OCI-LY3 (cell line): Measurements from ENCODE around the gene LEPROT.

ENCODE experiments used
- H2AFZ ChIP-seq: fragments of 200-600, 300-600 bp; shearing (Covaris generic); 2 replicates; pipeline ENCODE4 v1.6.0; 2014; ENCODE audit warnings: antibody characterized with exemption, low read depth, low read length
- H3K27ac ChIP-seq: fragments of 200-600, 300-600 bp; sonication (generic); 2 replicates; pipeline ENCODE4 v1.5.1; 2014; ENCODE audit warnings: mild to moderate bottlenecking, low read length, moderate library complexity, mixed read lengths
- H3K27me3 ChIP-seq: fragments of 200-600, 300-600 bp; sonication (generic); 2 replicates; pipeline ENCODE4 v1.6.1; 2014; ENCODE audit warnings: low read depth, low read length, mixed read lengths
- H3K36me3 ChIP-seq: fragments of 200-600, 300-600 bp; sonication (generic); replicated peaks from 2 replicates; pipeline ENCODE3; 2014; ENCODE audit warnings: low read depth, low read length, mixed read lengths
- H3K4me1 ChIP-seq: fragments of 300-600, 200-600 bp; sonication (generic); 2 replicates; pipeline ENCODE4 v1.6.1; 2014; ENCODE audit warnings: low read length, mixed read lengths
- H3K4me2 ChIP-seq: fragments of 200-600, 300-600 bp; sonication (generic); 2 replicates; pipeline ENCODE4 v1.6.1; 2014; ENCODE audit warnings: low read length, mixed read lengths
- H3K4me3 ChIP-seq: fragments of 300-600, 200-600 bp; sonication (generic); 2 replicates; pipeline ENCODE4 v1.5.1; 2014; ENCODE audit warnings: antibody characterized with exemption, mild to moderate bottlenecking, low read length, moderate library complexity
- H3K79me2 ChIP-seq: fragments of 300-600, 200-600 bp; shearing (Covaris generic); 2 replicates; pipeline ENCODE4 v1.6.1; 2014; ENCODE audit warnings: mild to moderate bottlenecking, low read length, mixed read lengths
- H3K9ac ChIP-seq: fragments of 300-600, 200-600 bp; shearing (Covaris generic); 2 replicates; pipeline ENCODE4 v1.6.0; 2014; ENCODE audit warnings: mild to moderate bottlenecking, low read length, moderate library complexity
- H3K9me3 ChIP-seq: fragments of 200-600, 300-600 bp; shearing (Covaris generic); 2 replicates; pipeline ENCODE4 v1.6.1; 2014; ENCODE audit warnings: low read length, mixed read lengths; ENCODE audit not compliant: insufficient read depth
- H4K20me1 ChIP-seq: fragments of 200-600, 300-600 bp; sonication (generic); 2 replicates; pipeline ENCODE4 v1.6.1; 2016; ENCODE audit warnings: low read length, mixed read lengths; ENCODE audit not compliant: insufficient read depth
- EZH2phosphoT487 ChIP-seq: fragments of 200-600 bp; shearing (Covaris generic); IDR thresholded peaks from 2 replicates; pipeline ENCODE4 v1.6.1; 2018; ENCODE audit warnings: antibody characterized with exemption, mixed run types, low read depth
- TF ChIP-seq, protein P1 (sequence below): fragments of 200-600, 300-600 bp; sonication (generic); IDR thresholded peaks from 2 replicates; pipeline ENCODE4 v1.5.1; 2014; ENCODE audit warnings: antibody characterized with exemption, low read length, low read depth

The LEPROT gene

DNA sequence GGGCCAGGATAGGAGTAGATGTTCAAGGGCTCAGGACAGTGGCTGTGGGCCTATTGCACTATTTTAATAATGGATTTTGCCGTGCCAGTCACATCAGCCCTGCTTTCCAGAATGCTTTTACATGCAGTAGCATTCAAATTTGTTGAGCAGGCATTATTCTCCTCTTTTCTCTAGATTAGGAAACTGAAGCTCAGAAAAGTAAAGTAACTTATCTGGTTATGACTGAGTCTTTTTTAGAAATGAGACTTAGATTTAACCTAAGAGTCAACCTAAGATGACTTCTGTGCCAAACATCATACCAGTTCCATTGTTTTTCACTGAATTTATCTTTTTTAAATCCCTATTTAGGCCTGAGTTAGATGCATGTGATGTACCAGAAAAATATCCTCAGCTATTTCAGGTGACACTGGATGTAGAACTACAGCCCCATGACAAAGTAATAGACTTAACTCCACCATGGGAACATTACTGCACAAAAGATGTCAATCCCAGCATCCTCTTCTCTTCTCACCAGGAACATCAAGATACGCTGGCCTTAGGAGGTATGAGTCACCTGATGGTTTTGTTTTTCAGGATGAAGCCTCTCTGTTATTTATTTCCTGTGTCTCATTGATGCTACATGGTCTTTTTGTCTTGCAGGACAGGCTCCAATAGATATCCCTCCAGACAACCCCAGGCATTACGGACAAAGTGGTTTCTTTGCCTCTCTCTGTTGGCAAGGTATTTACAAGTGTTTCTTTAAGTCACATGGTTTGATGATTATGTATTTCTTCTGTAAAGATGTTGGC lies 31.4 kb upstream of the LEPROT start:
- Histone ChIP-seq H3K4me2 (no peak overlapping the region), H2AFZ (no peak overlapping the region), H3K9ac (no peak overlapping the region), H3K79me2 (no peaks in the 10 kb centered on the region), H3K27me3 (no peaks in the 10 kb centered on the region), H3K27ac (no peak overlapping the region), H3K36me3 (no peaks in the 10 kb centered on the region), H3K9me3 (no peaks in the 10 kb centered on the region), H3K4me3 (no peak overlapping the region), H4K20me1 (no peaks in the 10 kb centered on the region), H3K4me1 (peaks cover 23% of the 10 kb centered on the region)
- TF ChIP-seq, protein P1, sequence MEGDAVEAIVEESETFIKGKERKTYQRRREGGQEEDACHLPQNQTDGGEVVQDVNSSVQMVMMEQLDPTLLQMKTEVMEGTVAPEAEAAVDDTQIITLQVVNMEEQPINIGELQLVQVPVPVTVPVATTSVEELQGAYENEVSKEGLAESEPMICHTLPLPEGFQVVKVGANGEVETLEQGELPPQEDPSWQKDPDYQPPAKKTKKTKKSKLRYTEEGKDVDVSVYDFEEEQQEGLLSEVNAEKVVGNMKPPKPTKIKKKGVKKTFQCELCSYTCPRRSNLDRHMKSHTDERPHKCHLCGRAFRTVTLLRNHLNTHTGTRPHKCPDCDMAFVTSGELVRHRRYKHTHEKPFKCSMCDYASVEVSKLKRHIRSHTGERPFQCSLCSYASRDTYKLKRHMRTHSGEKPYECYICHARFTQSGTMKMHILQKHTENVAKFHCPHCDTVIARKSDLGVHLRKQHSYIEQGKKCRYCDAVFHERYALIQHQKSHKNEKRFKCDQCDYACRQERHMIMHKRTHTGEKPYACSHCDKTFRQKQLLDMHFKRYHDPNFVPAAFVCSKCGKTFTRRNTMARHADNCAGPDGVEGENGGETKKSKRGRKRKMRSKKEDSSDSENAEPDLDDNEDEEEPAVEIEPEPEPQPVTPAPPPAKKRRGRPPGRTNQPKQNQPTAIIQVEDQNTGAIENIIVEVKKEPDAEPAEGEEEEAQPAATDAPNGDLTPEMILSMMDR = no peak
- no peak for TF ChIP-seq EZH2phosphoT487

- no peak overlapping the region for H3K4me2 ChIP-seq
Measured at GRCh38 chr1:65392497-65392896, 28.0 kb upstream of the LEPROT start.

GRCh38 chr1:65393347-65393746 lies 27.1 kb upstream of the LEPROT start:
- no peak for TF ChIP-seq EZH2phosphoT487
- TF ChIP-seq, protein P1 = no peak
- H2AFZ ChIP-seq = no peak overlapping the region

More at GRCh38 chr1:65392497-65392896, 28.0 kb upstream of the LEPROT start:
- Histone ChIP-seq H4K20me1 (no peaks in the 10 kb centered on the region), H3K4me1 (peaks cover 32% of the 10 kb centered on the region), H3K27me3 (no peaks in the 10 kb centered on the region), H3K9ac (no peak overlapping the region), H3K27ac (no peak overlapping the region), H3K79me2 (no peaks in the 10 kb centered on the region), H3K4me3 (no peak overlapping the region), H2AFZ (no peak overlapping the region), H3K36me3 (no peaks in the 10 kb centered on the region), H3K9me3 (no peaks in the 10 kb centered on the region)
- no peak for TF ChIP-seq EZH2phosphoT487
- TF ChIP-seq, protein P1 = no peak

GRCh38 chr1:65393928-65394327 lies 26.5 kb upstream of the LEPROT start:
- Histone ChIP-seq H3K9ac (no peak overlapping the region), H3K27ac (no peak overlapping the region), H4K20me1 (no peaks in the 10 kb centered on the region), H3K9me3 (no peaks in the 10 kb centered on the region), H2AFZ (no peak overlapping the region), H3K4me1 (peaks cover 29% of the 10 kb centered on the region), H3K36me3 (no peaks in the 10 kb centered on the region), H3K27me3 (no peaks in the 10 kb centered on the region), H3K4me3 (no peak overlapping the region), H3K4me2 (peak overlapping the region; percentile 50), H3K79me2 (no peaks in the 10 kb centered on the region)
- TF ChIP-seq EZH2phosphoT487 = no peak
- TF ChIP-seq, protein P1 = no peak

More at GRCh38 chr1:65393347-65393746, 27.1 kb upstream of the LEPROT start:
- Histone ChIP-seq H3K4me1 (peaks cover 32% of the 10 kb centered on the region), H3K36me3 (no peaks in the 10 kb centered on the region), H3K27me3 (no peaks in the 10 kb centered on the region), H3K4me2 (peak overlapping the region; percentile 50), H3K27ac (no peak overlapping the region), H3K79me2 (no peaks in the 10 kb centered on the region), H3K9me3 (no peaks in the 10 kb centered on the region), H4K20me1 (no peaks in the 10 kb centered on the region), H3K9ac (no peak overlapping the region), H3K4me3 (no peak overlapping the region)
